Kasumi-1 (cell line): ENCODE results near the gene FARS2.
A peak's percentile ranks its signal among the peaks of the same experiment; 100 is the strongest.

Source experiments
- DNase-seq, 2 experiments: peaks; one replicate each; lab custom pipeline; 2025; lab: John Stamatoyannopoulos, UW

The FARS2 gene

GRCh38 chr6:5468586-5468985, 207.3 kb downstream of the FARS2 start:
- DNase-seq, result no peak

- no peak for DNase-seq
These were observed 208.0 kb downstream of the FARS2 start for GRCh38 chr6:5469101-5469846.

GRCh38 chr6:5471044-5471443, 209.7 kb downstream of the FARS2 start:
- peak; percentile 77 to 86 for DNase-seq

- no peak for DNase-seq
These were observed 210.5 kb downstream of the FARS2 start for GRCh38 chr6:5471637-5472398.

GRCh38 chr6:5472571-5472970, 211.3 kb downstream of the FARS2 start:
- no peak for DNase-seq

GRCh38 chr6:5475779-5476178, 214.5 kb downstream of the FARS2 start:
- no peak for DNase-seq

GRCh38 chr6:5478380-5478779, 217.1 kb downstream of the FARS2 start:
- no peak for DNase-seq

- DNase-seq, result no peak
These were observed 219.7 kb downstream of the FARS2 start for GRCh38 chr6:5481033-5481432.

GRCh38 chr6:5481750-5482149, 220.4 kb downstream of the FARS2 start:
- peak; percentile 38 to 44 for DNase-seq

GRCh38 chr6:5482619-5483018, 221.3 kb downstream of the FARS2 start:
- no peak for DNase-seq

- DNase-seq, result no peak
These were observed 223.4 kb downstream of the FARS2 start for GRCh38 chr6:5484692-5485091.

GRCh38 chr6:5486214-5486613, 224.9 kb downstream of the FARS2 start:
- DNase-seq, result no peak

- no peak for DNase-seq
These were observed 229.3 kb downstream of the FARS2 start for GRCh38 chr6:5490501-5491069.

GRCh38 chr6:5492356-5492755, 231.0 kb downstream of the FARS2 start:
- DNase-seq, result no peak

GRCh38 chr6:5493806-5494205, 232.5 kb downstream of the FARS2 start:
- no peak for DNase-seq

- DNase-seq, result no peak
These were observed 236.7 kb downstream of the FARS2 start for GRCh38 chr6:5497896-5498578.

GRCh38 chr6:5498579-5498899, 237.2 kb downstream of the FARS2 start:
- no peak for DNase-seq

GRCh38 chr6:5499644-5500306, 238.5 kb downstream of the FARS2 start:
- no peak for DNase-seq

GRCh38 chr6:5501837-5502236, 240.5 kb downstream of the FARS2 start:
- no peak for DNase-seq

- no peak for DNase-seq
These were observed 242.8 kb downstream of the FARS2 start for GRCh38 chr6:5504078-5504477.

- no peak for DNase-seq
These were observed 244.8 kb downstream of the FARS2 start for GRCh38 chr6:5506149-5506548.

GRCh38 chr6:5506597-5506996, 245.3 kb downstream of the FARS2 start:
- no peak for DNase-seq
